ENCODE data around the gene SPART.

Gene SPART

GRCh38 chr13:36275190-36276002 is 70.8 kb downstream of the SPART start:
- H3K36me3 ChIP-seq (ENCODE audit: low read depth), result no peaks in the 10 kb centered on the region
- no peaks in the 10 kb centered on the region for H3K27me3 ChIP-seq (ENCODE audit: insufficient read depth, poor library complexity, severe bottlenecking)
- ATAC-seq (ENCODE audit: low read depth) (0 out of 3 replicates have a peak, but pooled peaks have one; percentile 36), DNase-seq (ENCODE audit: low spot score) (no peak)
- peaks cover 4% of the 10 kb centered on the region for H3K4me1 ChIP-seq (ENCODE audit: insufficient read depth, poor library complexity, severe bottlenecking)
- H3K4me3 ChIP-seq (ENCODE audit: severe bottlenecking), result no peak overlapping the region
- no peak overlapping the region for H3K27ac ChIP-seq (ENCODE audit: poor library complexity, severe bottlenecking)
- H3K9me3 ChIP-seq (ENCODE audit: severe bottlenecking), result no peaks in the 10 kb centered on the region
- peak; percentile 69 for TF ChIP-seq CTCF (IDR thresholded peaks at IDR 0.05; ENCODE audit: poor library complexity, severe bottlenecking)

- Histone ChIP-seq H3K36me3 (ENCODE audit: low read depth) (no peaks in the 10 kb centered on the region), H3K27me3 (ENCODE audit: insufficient read depth, poor library complexity, severe bottlenecking) (no peaks in the 10 kb centered on the region), H3K4me3 (ENCODE audit: severe bottlenecking) (no peak overlapping the region), H3K27ac (ENCODE audit: poor library complexity, severe bottlenecking) (no peak overlapping the region), H3K9me3 (ENCODE audit: severe bottlenecking) (no peaks in the 10 kb centered on the region), H3K4me1 (ENCODE audit: insufficient read depth, poor library complexity, severe bottlenecking) (peaks cover 4% of the 10 kb centered on the region)
- no peak for TF ChIP-seq CTCF (IDR thresholded peaks at IDR 0.05; ENCODE audit: poor library complexity, severe bottlenecking)
- ATAC-seq (ENCODE audit: low read depth) (no peak), DNase-seq (ENCODE audit: low spot score) (no peak)
These were observed 72.8 kb downstream of the SPART start for GRCh38 chr13:36273431-36273830.

- ATAC-seq (ENCODE audit: low read depth) (no peak; the same call in 2 of the 3 replicates), DNase-seq (ENCODE audit: low spot score) (no peak)
- no peaks in the 10 kb centered on the region for H3K9me3 ChIP-seq (ENCODE audit: severe bottlenecking)
- H3K36me3 ChIP-seq (ENCODE audit: low read depth), result no peaks in the 10 kb centered on the region
- TF ChIP-seq CTCF (IDR thresholded peaks at IDR 0.05; ENCODE audit: poor library complexity, severe bottlenecking), result no peak
- no peaks in the 10 kb centered on the region for H3K4me1 ChIP-seq (ENCODE audit: insufficient read depth, poor library complexity, severe bottlenecking)
- no peaks in the 10 kb centered on the region for H3K27me3 ChIP-seq (ENCODE audit: insufficient read depth, poor library complexity, severe bottlenecking)
- H3K4me3 ChIP-seq (ENCODE audit: severe bottlenecking), result no peak overlapping the region
- H3K27ac ChIP-seq (ENCODE audit: poor library complexity, severe bottlenecking), result no peak overlapping the region
These were observed 84.2 kb downstream of the SPART start for GRCh38 chr13:36261976-36262375.

- TF ChIP-seq CTCF (IDR thresholded peaks at IDR 0.05; ENCODE audit: poor library complexity, severe bottlenecking), result no peak
- Histone ChIP-seq H3K36me3 (ENCODE audit: low read depth) (no peaks in the 10 kb centered on the region), H3K4me1 (ENCODE audit: insufficient read depth, poor library complexity, severe bottlenecking) (no peaks in the 10 kb centered on the region), H3K27me3 (ENCODE audit: insufficient read depth, poor library complexity, severe bottlenecking) (no peaks in the 10 kb centered on the region), H3K4me3 (ENCODE audit: severe bottlenecking) (no peak overlapping the region), H3K9me3 (ENCODE audit: severe bottlenecking) (no peaks in the 10 kb centered on the region), H3K27ac (ENCODE audit: poor library complexity, severe bottlenecking) (no peak overlapping the region)
- ATAC-seq (ENCODE audit: low read depth) (no peak), DNase-seq (ENCODE audit: low spot score) (no peak)
These were observed 85.2 kb downstream of the SPART start for GRCh38 chr13:36261011-36261410.
